Hepatocyte (in vitro differentiated cells): ENCODE measurements around the gene CGRRF1.

Experiments
- EZH2 ChIP-seq: fragments of 200-600 bp; sonication (generic); IDR thresholded peaks from 2 replicates; pipeline ENCODE4 v1.6.1; 2016; ENCODE audit warnings: antibody characterized with exemption, mild to moderate bottlenecking, borderline replicate concordance
- EZH2phosphoT487 ChIP-seq: fragments of 200-600 bp; sonication (generic); IDR thresholded peaks from one replicate; pipeline ENCODE4 v1.6.1; 2018; ENCODE audit warnings: antibody characterized with exemption, mild to moderate bottlenecking, low read depth, moderate library complexity; ENCODE audit not compliant: unreplicated experiment, severe bottlenecking
- TF ChIP-seq, protein P1 (sequence below): fragments of 200-600 bp; sonication (generic); IDR thresholded peaks from 2 replicates; pipeline ENCODE4 v1.5.1; 2016; ENCODE audit warnings: antibody characterized with exemption, mild to moderate bottlenecking; ENCODE audit not compliant: poor library complexity

DNA sequence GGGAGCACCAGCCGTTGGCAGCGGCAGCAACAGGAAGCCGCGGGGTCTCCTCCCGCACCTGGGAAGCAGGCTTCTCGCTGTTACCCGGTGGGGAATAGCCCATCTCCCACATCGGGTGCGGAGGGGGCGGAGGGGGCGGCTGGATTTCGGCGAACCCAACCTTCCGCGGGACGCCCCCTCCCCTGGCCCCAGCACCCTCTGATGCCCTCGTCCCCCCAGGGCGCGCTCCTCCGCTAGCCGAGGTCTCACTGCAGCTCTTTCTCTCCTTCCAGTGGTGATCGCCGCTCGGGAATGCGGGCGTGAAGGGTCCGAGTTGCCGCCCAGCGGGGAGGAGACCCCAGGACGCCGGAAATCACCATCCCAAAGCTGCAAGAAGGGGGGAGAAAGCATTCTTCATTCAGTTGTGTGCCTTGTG is 57.5 kb downstream of the CGRRF1 start:
- TF ChIP-seq EZH2: no peak
- TF ChIP-seq, protein P1, sequence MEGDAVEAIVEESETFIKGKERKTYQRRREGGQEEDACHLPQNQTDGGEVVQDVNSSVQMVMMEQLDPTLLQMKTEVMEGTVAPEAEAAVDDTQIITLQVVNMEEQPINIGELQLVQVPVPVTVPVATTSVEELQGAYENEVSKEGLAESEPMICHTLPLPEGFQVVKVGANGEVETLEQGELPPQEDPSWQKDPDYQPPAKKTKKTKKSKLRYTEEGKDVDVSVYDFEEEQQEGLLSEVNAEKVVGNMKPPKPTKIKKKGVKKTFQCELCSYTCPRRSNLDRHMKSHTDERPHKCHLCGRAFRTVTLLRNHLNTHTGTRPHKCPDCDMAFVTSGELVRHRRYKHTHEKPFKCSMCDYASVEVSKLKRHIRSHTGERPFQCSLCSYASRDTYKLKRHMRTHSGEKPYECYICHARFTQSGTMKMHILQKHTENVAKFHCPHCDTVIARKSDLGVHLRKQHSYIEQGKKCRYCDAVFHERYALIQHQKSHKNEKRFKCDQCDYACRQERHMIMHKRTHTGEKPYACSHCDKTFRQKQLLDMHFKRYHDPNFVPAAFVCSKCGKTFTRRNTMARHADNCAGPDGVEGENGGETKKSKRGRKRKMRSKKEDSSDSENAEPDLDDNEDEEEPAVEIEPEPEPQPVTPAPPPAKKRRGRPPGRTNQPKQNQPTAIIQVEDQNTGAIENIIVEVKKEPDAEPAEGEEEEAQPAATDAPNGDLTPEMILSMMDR: no peak
- TF ChIP-seq EZH2phosphoT487: no peak
